Hepatocyte (in vitro differentiated cells): Measurements from ENCODE around the gene ZDHHC21. TPM values are rescaled to one million over a fixed set of nuclear protein-coding genes. Genes with fewer than 3 reads are reported as not detected.

Experiments used
- DNase-seq: peaks from one replicate; pipeline ENCODE4 v3.0.0-alpha.2; 2016; ENCODE audit warnings: low spot score
- H2AFZ ChIP-seq: fragments of 200-600 bp; sonication (generic); 2 replicates; pipeline ENCODE4 v1.6.0; 2016; ENCODE audit warnings: antibody characterized with exemption, mild to moderate bottlenecking
- H3K27ac ChIP-seq: fragments of 200-600 bp; sonication (generic); 2 replicates; pipeline ENCODE4 v1.5.1; 2016; ENCODE audit warnings: mild to moderate bottlenecking
- H3K27me3 ChIP-seq: fragments of 200-600 bp; sonication (generic); 2 replicates; pipeline ENCODE4 v1.6.1; 2016
- H3K36me3 ChIP-seq: fragments of 200-600 bp; sonication (generic); replicated peaks from 2 replicates; pipeline ENCODE4 v1.5.1; 2016; ENCODE audit warnings: low read depth; ENCODE audit not compliant: insufficient read depth
- H3K4me1 ChIP-seq: fragments of 200-600 bp; sonication (generic); 2 replicates; pipeline ENCODE4 v1.5.1; 2016; ENCODE audit warnings: mild to moderate bottlenecking, moderate library complexity; ENCODE audit not compliant: insufficient read depth
- H3K4me2 ChIP-seq: fragments of 200-600 bp; sonication (generic); 2 replicates; pipeline ENCODE4 v1.6.0; 2016
- H3K4me3 ChIP-seq: fragments of 200-600 bp; sonication (generic); 2 replicates; pipeline ENCODE4 v1.5.1; 2016; ENCODE audit warnings: mild to moderate bottlenecking
- H3K79me2 ChIP-seq: fragments of 200-600 bp; sonication (generic); 2 replicates; pipeline ENCODE4 v1.6.0; 2017; ENCODE audit warnings: mild to moderate bottlenecking
- H3K9me2 ChIP-seq: fragments of 200-600 bp; sonication (generic); replicated peaks from 2 replicates; pipeline ENCODE4 v1.6.0; 2017; ENCODE audit warnings: mild to moderate bottlenecking; ENCODE audit not compliant: insufficient read depth
- H3K9me3 ChIP-seq: fragments of 200-600 bp; sonication (generic); 2 replicates; pipeline ENCODE4 v1.5.1; 2016; ENCODE audit warnings: low read depth, mild to moderate bottlenecking
- H4K20me1 ChIP-seq: fragments of 200-600 bp; sonication (generic); 2 replicates; pipeline ENCODE4 v1.6.0; 2016; ENCODE audit warnings: mild to moderate bottlenecking; ENCODE audit not compliant: insufficient read depth, poor library complexity, severe bottlenecking
- CTCF ChIP-seq: fragments of 200-600 bp; sonication (generic); IDR thresholded peaks from 2 replicates; pipeline ENCODE4 v1.5.1; 2016; ENCODE audit warnings: antibody characterized with exemption, mild to moderate bottlenecking; ENCODE audit not compliant: poor library complexity
- EZH2 ChIP-seq: fragments of 200-600 bp; sonication (generic); IDR thresholded peaks from 2 replicates; pipeline ENCODE4 v1.6.1; 2016; ENCODE audit warnings: antibody characterized with exemption, mild to moderate bottlenecking, borderline replicate concordance
- EZH2phosphoT487 ChIP-seq: fragments of 200-600 bp; sonication (generic); IDR thresholded peaks from one replicate; pipeline ENCODE4 v1.6.1; 2018; ENCODE audit warnings: antibody characterized with exemption, mild to moderate bottlenecking, low read depth, moderate library complexity; ENCODE audit not compliant: unreplicated experiment, severe bottlenecking
- WGBS: methylation state at CpG from one replicate; pipeline ENCODE4 v1.1.6; 2016; ENCODE audit warnings: low lambda C conversion rate; ENCODE audit errors: missing lambda C conversion rate; 5-methylcytosine and 5-hydroxymethylcytosine counted together
- polyA plus RNA-seq: library from polyadenylated mRNA; unstranded; fragments of >200 nt; fragmentation: Nextera tagmentation; extraction: Ambion mirVana; gene quantifications from 2 replicates; pipeline ENCODE4 v1.2.1, GENCODE V29; 2016
- total RNA-seq: library from RNA; depleted of rRNA; stranded (reverse); fragments of >200 nt; gene quantifications from 2 replicates; pipeline ENCODE4 v1.2.3, GENCODE V29; 2014

ZDHHC21 gene
- total and polyA plus RNA-seq, 2 experiments from 2014 or later = 4.7 to 17.7 TPM

GRCh38 chr9:14616188-14616982, 76.8 kb downstream of the ZDHHC21 start:
- no peaks in the 10 kb centered on the region for H3K4me1 ChIP-seq
- DNase-seq = peak; percentile 68
- H3K4me2 ChIP-seq = no peak overlapping the region
- H3K27ac ChIP-seq = no peak overlapping the region
- no peak overlapping the region for H3K4me3 ChIP-seq
- no peaks in the 10 kb centered on the region for H3K9me2 ChIP-seq
- H3K9me3 ChIP-seq = no peaks in the 10 kb centered on the region
- no peaks in the 10 kb centered on the region for H3K79me2 ChIP-seq
- 56% methylated on average over 3 of the region's 3 CpGs for WGBS
- TF ChIP-seq EZH2phosphoT487 (no peak), EZH2 (no peak), CTCF (peak; percentile 62)
- H3K36me3 ChIP-seq = no peaks in the 10 kb centered on the region
- H4K20me1 ChIP-seq = no peaks in the 10 kb centered on the region
- no peak overlapping the region for H2AFZ ChIP-seq
- H3K27me3 ChIP-seq = no peaks in the 10 kb centered on the region

GRCh38 chr9:14608540-14608939, 84.7 kb downstream of the ZDHHC21 start:
- no peak for TF ChIP-seq CTCF
- Histone ChIP-seq H3K27me3 (no peaks in the 10 kb centered on the region), H3K79me2 (no peaks in the 10 kb centered on the region), H3K27ac (no peak overlapping the region), H3K4me1 (no peaks in the 10 kb centered on the region), H3K36me3 (no peaks in the 10 kb centered on the region), H3K9me3 (no peaks in the 10 kb centered on the region), H2AFZ (no peak overlapping the region), H3K4me2 (no peak overlapping the region), H3K9me2 (no peaks in the 10 kb centered on the region), H3K4me3 (no peak overlapping the region), H4K20me1 (no peaks in the 10 kb centered on the region)
- DNase-seq = no peak
- WGBS = 82% methylated on average over 2 of the region's 2 CpGs

GRCh38 chr9:14597171-14597799, 95.9 kb downstream of the ZDHHC21 start:
- 94% methylated on average over 7 of the region's 7 CpGs for WGBS
- Histone ChIP-seq H3K4me2 (no peak overlapping the region), H3K27ac (no peak overlapping the region), H3K4me3 (no peak overlapping the region), H2AFZ (no peak overlapping the region), H3K4me1 (no peaks in the 10 kb centered on the region), H3K9me3 (no peaks in the 10 kb centered on the region), H4K20me1 (no peaks in the 10 kb centered on the region), H3K79me2 (no peaks in the 10 kb centered on the region), H3K36me3 (no peaks in the 10 kb centered on the region), H3K27me3 (no peaks in the 10 kb centered on the region), H3K9me2 (no peaks in the 10 kb centered on the region)
- no peak for DNase-seq
- TF ChIP-seq EZH2 (no peak), CTCF (no peak), EZH2phosphoT487 (no peak)
